NB4 (cell line): ENCODE data around the gene AFAP1.

ENCODE experiments used
- DNase-seq: peaks from one replicate; pipeline ENCODE4 v3.0.0; 2010; ENCODE audit warnings: low read depth
- H3K4me3 ChIP-seq: one replicate; pipeline ENCODE4 v1.5.1; 2011; ENCODE audit warnings: mild to moderate bottlenecking, low read depth, low read length, moderate library complexity
- CTCF ChIP-seq: IDR thresholded peaks from one replicate; pipeline ENCODE4 v1.5.1; 2012; ENCODE audit warnings: low read depth, low read length
- MAX ChIP-seq: IDR thresholded peaks from 2 replicates; pipeline ENCODE4 v1.6.1; 2011; ENCODE audit warnings: low read depth, low read length
- MYC ChIP-seq: IDR thresholded peaks from 2 replicates; pipeline ENCODE4 v1.6.1; 2011; ENCODE audit warnings: low read depth, low read length
- POLR2A ChIP-seq: IDR thresholded peaks from 2 replicates; pipeline ENCODE4 v1.6.1; 2011; ENCODE audit warnings: mild to moderate bottlenecking; ENCODE audit not compliant: insufficient read length; ENCODE audit errors: extremely low read depth

The AFAP1 gene

GRCh38 chr4:7830747-7831146 lies 108.9 kb downstream of the AFAP1 start:
- no peak overlapping the region for H3K4me3 ChIP-seq
- TF ChIP-seq MAX (no peak), POLR2A (no peak), CTCF (no peak)
- no peak for DNase-seq

DNA sequence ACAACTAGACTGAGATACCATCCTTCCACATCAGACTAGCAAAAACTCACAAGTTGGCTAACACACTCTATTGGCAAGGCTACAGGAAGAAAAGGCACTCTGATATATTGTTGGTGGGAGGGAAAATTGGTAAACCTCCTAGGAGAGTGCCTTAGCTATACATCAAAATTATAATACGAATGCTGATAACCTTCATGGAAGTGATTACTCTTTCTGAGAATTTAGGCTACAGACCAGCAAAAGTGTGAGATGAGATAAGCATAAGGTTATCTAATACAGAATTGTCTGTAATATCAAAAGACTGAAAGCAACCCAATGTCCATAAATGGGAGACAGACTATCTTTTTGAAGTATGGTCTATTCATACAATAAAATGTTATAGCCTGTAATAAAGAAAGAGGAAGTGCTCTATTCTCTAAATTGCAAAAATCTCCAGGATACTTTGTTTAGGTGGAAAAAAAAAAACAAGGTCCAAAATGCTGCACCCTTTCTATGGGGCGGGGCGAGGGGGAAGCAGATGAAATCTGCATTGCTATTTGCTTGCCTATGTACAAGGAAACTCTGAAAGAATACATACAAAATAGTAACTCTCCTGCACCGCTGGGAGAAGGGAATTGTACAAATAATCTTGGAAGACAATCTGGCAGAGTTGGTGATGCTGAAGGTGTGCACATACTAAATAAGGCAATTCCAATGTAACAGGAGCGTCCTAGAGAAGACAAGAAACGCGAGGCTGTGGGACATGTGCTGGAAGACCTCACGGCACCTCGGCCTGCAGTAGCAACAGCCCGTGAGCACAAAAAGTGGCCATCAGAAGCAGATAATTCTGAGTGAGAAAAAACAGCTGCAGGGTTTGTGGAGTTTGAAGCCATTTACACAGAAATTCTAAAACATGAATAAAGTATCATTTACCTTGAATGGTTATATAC lies 109.7 kb downstream of the AFAP1 start:
- DNase-seq: no peak
- H3K4me3 ChIP-seq: no peak overlapping the region
- TF ChIP-seq CTCF (no peak), MAX (no peak), MYC (no peak), POLR2A (no peak)

DNA sequence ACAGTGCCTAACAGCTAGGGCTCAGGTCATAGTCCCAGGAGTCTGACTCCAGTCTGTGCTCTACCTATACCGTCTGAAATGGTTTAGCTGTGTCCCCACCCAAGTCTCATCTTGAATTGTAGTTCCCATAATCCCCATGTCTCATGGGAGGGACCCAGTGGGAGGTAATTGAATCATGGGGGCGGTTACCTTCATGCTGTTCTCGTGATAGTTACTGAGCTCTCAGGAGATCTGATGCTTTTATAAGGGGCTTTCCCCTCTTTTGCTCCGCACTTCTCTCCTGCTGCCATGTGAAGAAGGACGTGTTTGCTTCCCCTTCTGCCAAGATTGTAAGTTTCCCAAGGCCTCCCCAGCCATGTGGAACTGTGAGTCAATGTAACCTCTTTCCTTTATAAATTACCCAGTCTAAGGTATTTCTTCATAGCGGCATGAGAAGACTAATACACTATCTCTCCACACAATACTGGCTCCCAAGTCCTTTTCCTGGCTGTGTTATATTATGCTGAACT lies 110.8 kb downstream of the AFAP1 start:
- DNase-seq: peak; percentile 19
- TF ChIP-seq POLR2A (no peak), CTCF (no peak), MYC (no peak), MAX (no peak)
- H3K4me3 ChIP-seq: no peak overlapping the region

- peak; percentile 97 for DNase-seq
- H3K4me3 ChIP-seq: peak overlapping the region; percentile 18
Observed at GRCh38 chr4:7828011-7828720, 111.5 kb downstream of the AFAP1 start.

More at GRCh38 chr4:7828011-7828720, 111.5 kb downstream of the AFAP1 start:
- TF ChIP-seq POLR2A (no peak), MYC (peak; percentile 84), CTCF (no peak), MAX (peak; percentile 92)
